ENCODE measurements around the gene ARHGDIG.
"Not testable (repeated sequence)": the region's sequence is repeated elsewhere in the genome, so short reads cannot be mapped to it uniquely, and the experiment has no call there.

ARHGDIG gene

GRCh38 chr16:264440-264951 is 15.9 kb upstream of the ARHGDIG start:
- FAIRE-seq: no peak

- FAIRE-seq: no peak
These were observed 15.3 kb upstream of the ARHGDIG start for GRCh38 chr16:265002-265529.

- FAIRE-seq: no peak
These were observed 14.7 kb upstream of the ARHGDIG start for GRCh38 chr16:265711-266110.

- FAIRE-seq: no peak
These were observed 13.9 kb upstream of the ARHGDIG start for GRCh38 chr16:266258-267164.

GRCh38 chr16:267562-267961 is 12.8 kb upstream of the ARHGDIG start:
- not testable (repeated sequence) for FAIRE-seq

GRCh38 chr16:268141-269053 is 12.0 kb upstream of the ARHGDIG start:
- no peak for FAIRE-seq

GRCh38 chr16:269061-269796 is 11.2 kb upstream of the ARHGDIG start:
- FAIRE-seq: no peak

GRCh38 chr16:270381-271255 is 9.8 kb upstream of the ARHGDIG start:
- FAIRE-seq: no peak

GRCh38 chr16:272633-273546 is 7.5 kb upstream of the ARHGDIG start:
- no peak for FAIRE-seq

GRCh38 chr16:273547-274421 is 6.6 kb upstream of the ARHGDIG start:
- FAIRE-seq: no peak

- FAIRE-seq: no peak
These were observed 5.2 kb upstream of the ARHGDIG start for GRCh38 chr16:275041-275641.

- FAIRE-seq: no peak
These were observed 4.6 kb upstream of the ARHGDIG start, which contains the start of gene RGS11 for GRCh38 chr16:275786-276232. RGS11 (minus strand) TSS chr16:275944; CDS start chr16:275911, 33 bp downstream.

- no peak for FAIRE-seq
These were observed 3.8 kb upstream of the ARHGDIG start for GRCh38 chr16:276426-277077.

GRCh38 chr16:278863-279366 is 1.5 kb upstream of the ARHGDIG start:
- FAIRE-seq: peak; percentile 74

- no peak for FAIRE-seq
These were observed 860 bp upstream of the ARHGDIG start for GRCh38 chr16:279531-279930.

GRCh38 chr16:280005-280460 is 358 bp upstream of the ARHGDIG start:
- no peak for FAIRE-seq

GRCh38 chr16:280991-281659 is 734 bp downstream of the ARHGDIG start:
- no peak for FAIRE-seq

Measured in G401.6 (cell line).